ENCODE data around the gene CIB2.

CIB2 gene

DNA sequence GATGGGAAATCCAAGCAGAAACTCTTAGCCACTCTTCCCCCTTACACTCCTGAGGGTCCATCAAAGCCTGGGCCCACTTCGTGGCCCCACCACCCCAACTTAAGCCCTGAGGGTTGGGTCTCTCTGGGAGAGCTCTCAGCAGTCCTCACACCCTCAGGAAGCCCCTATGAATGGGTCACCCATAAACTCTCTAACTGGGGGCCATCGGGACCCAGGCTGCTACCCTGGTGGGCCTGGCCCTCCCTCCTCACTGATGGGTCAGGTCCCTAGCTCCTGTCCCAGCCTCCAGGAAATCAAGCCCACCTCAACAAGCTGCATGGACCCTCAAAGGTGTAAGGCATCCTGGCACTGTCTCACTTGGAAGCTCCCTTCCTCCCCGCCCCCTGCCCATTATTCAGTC lies 19.5 kb downstream of the CIB2 start:
- Histone ChIP-seq H3K4me1 (ENCODE audit: control insufficient read depth, insufficient read depth, low read length) (no peaks in the 10 kb centered on the region), H3K9me3 (ENCODE audit: control insufficient read depth, insufficient read depth, low read depth, low read length) (no peaks in the 10 kb centered on the region), H3K4me3 (ENCODE audit: low read depth, low read length) (no peak overlapping the region), H3K36me3 (ENCODE audit: control insufficient read depth in 2 of 2, insufficient read depth in 1 of 2, low read length in 2 of 2) (peaks cover 0 to 3% of the 10 kb centered on the region in 2 experiments; a peak in 2 of 3 replicates), H3K27ac (ENCODE audit: extremely low read depth, low read depth, low read length) (no peak overlapping the region)
- CTCF ChIA-PET = interaction anchor here (0.6 to 11.3 kb wide), 22 partner anchors 8 to 509 kb away, joined by 3 to 206 read pairs (median 5); partner anchors contain the start of gene CHRNA3
- POLR2A ChIA-PET = interaction anchor here (0.5 kb wide), 1 partner anchor 87 kb away, joined by 12 read pairs; no protein-coding TSS in a partner anchor
- TF ChIP-seq, protein P1, sequence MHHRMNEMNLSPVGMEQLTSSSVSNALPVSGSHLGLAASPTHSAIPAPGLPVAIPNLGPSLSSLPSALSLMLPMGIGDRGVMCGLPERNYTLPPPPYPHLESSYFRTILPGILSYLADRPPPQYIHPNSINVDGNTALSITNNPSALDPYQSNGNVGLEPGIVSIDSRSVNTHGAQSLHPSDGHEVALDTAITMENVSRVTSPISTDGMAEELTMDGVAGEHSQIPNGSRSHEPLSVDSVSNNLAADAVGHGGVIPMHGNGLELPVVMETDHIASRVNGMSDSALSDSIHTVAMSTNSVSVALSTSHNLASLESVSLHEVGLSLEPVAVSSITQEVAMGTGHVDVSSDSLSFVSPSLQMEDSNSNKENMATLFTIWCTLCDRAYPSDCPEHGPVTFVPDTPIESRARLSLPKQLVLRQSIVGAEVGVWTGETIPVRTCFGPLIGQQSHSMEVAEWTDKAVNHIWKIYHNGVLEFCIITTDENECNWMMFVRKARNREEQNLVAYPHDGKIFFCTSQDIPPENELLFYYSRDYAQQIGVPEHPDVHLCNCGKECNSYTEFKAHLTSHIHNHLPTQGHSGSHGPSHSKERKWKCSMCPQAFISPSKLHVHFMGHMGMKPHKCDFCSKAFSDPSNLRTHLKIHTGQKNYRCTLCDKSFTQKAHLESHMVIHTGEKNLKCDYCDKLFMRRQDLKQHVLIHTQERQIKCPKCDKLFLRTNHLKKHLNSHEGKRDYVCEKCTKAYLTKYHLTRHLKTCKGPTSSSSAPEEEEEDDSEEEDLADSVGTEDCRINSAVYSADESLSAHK (tag by site-specific recombination; IDR thresholded peaks at IDR 0.05) = no peak
- TF ChIP-seq ZNF521 (tag by site-specific recombination; IDR thresholded peaks at IDR 0.05) = no peak
- TF ChIP-seq, protein P2, sequence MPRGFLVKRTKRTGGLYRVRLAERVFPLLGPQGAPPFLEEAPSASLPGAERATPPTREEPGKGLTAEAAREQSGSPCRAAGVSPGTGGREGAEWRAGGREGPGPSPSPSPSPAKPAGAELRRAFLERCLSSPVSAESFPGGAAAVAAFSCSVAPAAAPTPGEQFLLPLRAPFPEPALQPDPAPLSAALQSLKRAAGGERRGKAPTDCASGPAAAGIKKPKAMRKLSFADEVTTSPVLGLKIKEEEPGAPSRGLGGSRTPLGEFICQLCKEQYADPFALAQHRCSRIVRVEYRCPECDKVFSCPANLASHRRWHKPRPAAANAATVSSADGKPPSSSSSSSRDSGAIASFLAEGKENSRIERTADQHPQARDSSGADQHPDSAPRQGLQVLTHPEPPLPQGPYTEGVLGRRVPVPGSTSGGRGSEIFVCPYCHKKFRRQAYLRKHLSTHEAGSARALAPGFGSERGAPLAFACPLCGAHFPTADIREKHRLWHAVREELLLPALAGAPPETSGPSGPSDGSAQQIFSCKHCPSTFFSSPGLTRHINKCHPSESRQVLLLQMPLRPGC (tag by site-specific recombination; IDR thresholded peaks at IDR 0.05) = no peak
- no peak for TF ChIP-seq ZNF792 (tag by site-specific recombination; IDR thresholded peaks at IDR 0.05)
- TF ChIP-seq, protein P3, sequence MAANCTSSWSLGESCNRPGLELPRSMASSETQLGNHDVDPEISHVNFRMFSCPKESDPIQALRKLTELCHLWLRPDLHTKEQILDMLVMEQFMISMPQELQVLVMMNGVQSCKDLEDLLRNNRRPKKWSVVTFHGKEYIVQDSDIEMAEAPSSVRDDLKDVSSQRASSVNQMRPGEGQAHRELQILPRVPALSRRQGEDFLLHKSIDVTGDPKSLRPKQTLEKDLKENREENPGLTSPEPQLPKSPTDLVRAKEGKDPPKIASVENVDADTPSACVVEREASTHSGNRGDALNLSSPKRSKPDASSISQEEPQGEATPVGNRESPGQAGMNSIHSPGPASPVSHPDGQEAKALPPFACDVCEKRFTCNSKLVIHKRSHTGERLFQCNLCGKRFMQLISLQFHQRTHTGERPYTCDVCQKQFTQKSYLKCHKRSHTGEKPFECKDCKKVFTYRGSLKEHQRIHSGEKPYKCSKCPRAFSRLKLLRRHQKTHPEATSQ (tag by site-specific recombination; IDR thresholded peaks at IDR 0.05) = no peak
- TF ChIP-seq GLIS1 (tag by site-specific recombination; IDR thresholded peaks at IDR 0.05) = no peak
- TF ChIP-seq ZNF266 (tag by site-specific recombination; IDR thresholded peaks at IDR 0.05; ENCODE audit: low read depth) = no peak
- TF ChIP-seq MZF1 (tag by site-specific recombination; IDR thresholded peaks at IDR 0.05; ENCODE audit: borderline replicate concordance) = no peak
- TF ChIP-seq ZNF19 (tag by site-specific recombination; IDR thresholded peaks at IDR 0.05; ENCODE audit: low read depth) = no peak
- no peak for TF ChIP-seq ZNF302 (tag by site-specific recombination; IDR thresholded peaks at IDR 0.05; ENCODE audit: low read depth)
- TF ChIP-seq KLF7 (tag by site-specific recombination; IDR thresholded peaks at IDR 0.05; ENCODE audit: borderline replicate concordance) = no peak
- no peak for TF ChIP-seq ZNF549 (tag by site-specific recombination; IDR thresholded peaks at IDR 0.05)
- TF ChIP-seq ZNF10 (tag by site-specific recombination; IDR thresholded peaks at IDR 0.05) = no peak
- TF ChIP-seq ZNF404 (tag by site-specific recombination; IDR thresholded peaks at IDR 0.05) = no peak
- TF ChIP-seq SP3 (tag by site-specific recombination; IDR thresholded peaks at IDR 0.05) = no peak
- TF ChIP-seq, protein P4, sequence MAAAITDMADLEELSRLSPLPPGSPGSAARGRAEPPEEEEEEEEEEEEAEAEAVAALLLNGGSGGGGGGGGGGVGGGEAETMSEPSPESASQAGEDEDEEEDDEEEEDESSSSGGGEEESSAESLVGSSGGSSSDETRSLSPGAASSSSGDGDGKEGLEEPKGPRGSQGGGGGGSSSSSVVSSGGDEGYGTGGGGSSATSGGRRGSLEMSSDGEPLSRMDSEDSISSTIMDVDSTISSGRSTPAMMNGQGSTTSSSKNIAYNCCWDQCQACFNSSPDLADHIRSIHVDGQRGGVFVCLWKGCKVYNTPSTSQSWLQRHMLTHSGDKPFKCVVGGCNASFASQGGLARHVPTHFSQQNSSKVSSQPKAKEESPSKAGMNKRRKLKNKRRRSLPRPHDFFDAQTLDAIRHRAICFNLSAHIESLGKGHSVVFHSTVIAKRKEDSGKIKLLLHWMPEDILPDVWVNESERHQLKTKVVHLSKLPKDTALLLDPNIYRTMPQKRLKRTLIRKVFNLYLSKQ (tag by site-specific recombination; IDR thresholded peaks at IDR 0.05; ENCODE audit: borderline replicate concordance) = no peak
- TF ChIP-seq ZNF558 (tag by site-specific recombination; IDR thresholded peaks at IDR 0.05) = no peak
- no peak for TF ChIP-seq ZNF2 (tag by site-specific recombination; IDR thresholded peaks at IDR 0.05)
- no peak for TF ChIP-seq ZFP37 (tag by site-specific recombination; IDR thresholded peaks at IDR 0.05)
